Measurements from ENCODE around the gene IL34. TPM values are rescaled to one million over a fixed set of nuclear protein-coding genes. Genes with fewer than 3 reads are reported as not detected.

IL34 gene
- total and polyA plus RNA-seq, 2 experiments from 2014 or later: not detected

DNA sequence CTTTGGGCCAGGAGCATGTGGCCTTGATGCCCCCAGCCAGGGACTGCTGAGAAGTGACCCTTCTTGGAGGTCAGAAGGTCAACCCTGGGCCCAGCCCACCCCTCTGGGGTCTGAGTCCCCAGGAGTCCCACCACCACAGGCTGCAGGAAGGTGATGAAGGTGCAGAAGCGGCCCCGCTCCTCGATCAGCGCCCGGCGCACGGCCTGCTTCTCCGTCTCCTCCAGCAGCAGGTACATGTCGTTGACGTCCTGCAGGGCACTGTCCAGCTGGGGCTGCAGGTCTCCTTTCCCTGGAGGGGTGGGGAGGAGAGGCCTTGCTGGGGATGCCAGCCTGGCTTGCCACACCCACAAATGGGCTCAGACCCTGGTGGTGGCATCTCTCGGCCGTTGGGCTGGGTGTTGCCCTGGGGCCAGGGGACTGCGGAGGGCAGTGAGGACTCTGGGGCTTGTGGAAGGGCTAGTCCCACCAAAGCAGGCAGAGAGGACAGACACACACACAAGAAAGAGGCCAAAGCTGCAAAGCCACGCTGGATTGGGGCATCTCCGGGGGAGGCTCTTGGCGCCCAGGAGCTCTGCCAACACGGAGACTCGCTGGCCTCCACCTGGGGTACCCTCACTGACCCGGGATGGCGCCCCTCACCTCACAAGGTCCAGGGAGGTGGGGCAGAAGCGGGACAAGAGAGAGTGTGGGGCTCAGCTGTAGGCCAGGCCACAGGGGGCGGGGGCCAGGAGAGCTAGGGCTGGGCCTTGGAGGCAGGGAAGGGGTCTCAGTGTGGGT is 31.9 kb downstream of the IL34 start:
- Histone ChIP-seq H3K4me1 (ENCODE audit: insufficient read depth) (no peaks in the 10 kb centered on the region), H3K4me3 (no peak overlapping the region), H3K27ac (no peak overlapping the region), H3K9ac (no peak overlapping the region), H3K4me2 (ENCODE audit: unreplicated experiment) (no peak overlapping the region), H3F3A (ENCODE audit: insufficient read depth) (no peaks in the 10 kb centered on the region), H3K27me3 (replicated peaks; ENCODE audit: insufficient read depth) (no peaks in the 10 kb centered on the region), H3K36me3 (ENCODE audit: low read depth) (peaks cover 26% of the 10 kb centered on the region), H2AFZ (no peak overlapping the region), H3K79me2 (ENCODE audit: insufficient read depth) (peaks cover 33% of the 10 kb centered on the region), H3K9me3 (ENCODE audit: low read depth) (no peaks in the 10 kb centered on the region), H3K9me2 (ENCODE audit: insufficient read depth) (no peaks in the 10 kb centered on the region), H4K20me1 (ENCODE audit: insufficient read depth) (no peaks in the 10 kb centered on the region)
- TF ChIP-seq EZH2phosphoT487 (IDR thresholded peaks at IDR 0.05; ENCODE audit: insufficient read depth, low read depth) (no peak), EZH2 (IDR thresholded peaks at IDR 0.05; ENCODE audit: insufficient read depth, poor library complexity, severe bottlenecking) (no peak)
- DNase-seq: no peak
- 87 to 93% methylated on average over 18 to 22 of the region's 22 CpGs for WGBS, 2 experiments (ENCODE audit: low coverage in 1 of 2, low lambda C conversion rate in 2 of 2, missing lambda C conversion rate in 2 of 2)
- in situ Hi-C loops (cut with MboI): no loop called here

DNA sequence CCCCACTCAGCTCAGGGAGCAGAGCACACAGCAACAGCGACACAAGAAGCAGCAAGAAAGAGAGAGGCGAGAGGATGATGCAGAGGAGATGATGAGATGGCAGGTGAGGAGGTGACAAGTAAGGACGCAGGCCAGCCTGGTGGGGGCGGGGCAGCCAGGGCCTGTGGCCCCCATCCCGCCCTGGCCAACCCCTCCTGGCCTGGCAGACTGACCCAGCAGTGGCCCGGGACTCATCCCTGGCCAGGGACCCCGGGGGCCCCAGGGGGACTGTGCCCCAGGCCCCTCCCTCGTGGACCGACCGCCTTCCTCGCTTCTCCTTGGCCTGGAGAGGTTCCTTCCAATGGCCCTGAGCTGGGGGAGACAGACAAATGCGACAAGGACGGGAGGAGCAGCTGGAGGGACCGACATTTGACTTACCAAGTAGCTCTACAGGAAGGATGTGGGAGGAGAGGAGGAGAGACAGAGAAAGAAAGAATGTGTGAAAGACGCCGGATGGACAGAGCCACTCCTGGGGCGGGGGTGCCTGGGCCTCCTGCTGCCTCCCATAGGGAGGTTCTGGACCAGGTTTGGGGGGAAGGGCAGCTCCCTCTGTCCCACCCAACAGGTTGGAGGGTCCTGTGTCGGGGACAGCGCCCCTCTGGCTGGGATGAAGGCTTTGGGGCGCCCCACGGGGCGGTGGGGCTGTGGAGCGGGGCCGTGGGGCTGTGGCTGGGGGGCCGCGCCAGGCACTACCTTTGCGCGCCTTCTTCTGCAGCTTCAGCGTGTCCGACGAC is 32.7 kb downstream of the IL34 start:
- peaks cover 18% of the 10 kb centered on the region; the same call in 1 of the 2 replicates for H3K36me3 ChIP-seq (ENCODE audit: low read depth)
- H3K4me1 ChIP-seq (ENCODE audit: insufficient read depth): peaks cover 5% of the 10 kb centered on the region
- no peaks in the 10 kb centered on the region for H3F3A ChIP-seq (ENCODE audit: insufficient read depth)
- H3K4me3 ChIP-seq: no peak overlapping the region
- peaks cover 41% of the 10 kb centered on the region for H3K79me2 ChIP-seq (ENCODE audit: insufficient read depth)
- H3K9me3 ChIP-seq (ENCODE audit: low read depth): no peaks in the 10 kb centered on the region
- H4K20me1 ChIP-seq (ENCODE audit: insufficient read depth): no peaks in the 10 kb centered on the region
- TF ChIP-seq EZH2phosphoT487 (IDR thresholded peaks at IDR 0.05; ENCODE audit: insufficient read depth, low read depth) (no peak), EZH2 (IDR thresholded peaks at IDR 0.05; ENCODE audit: insufficient read depth, poor library complexity, severe bottlenecking) (no peak)
- H3K4me2 ChIP-seq (ENCODE audit: unreplicated experiment): no peak overlapping the region
- H2AFZ ChIP-seq: no peak overlapping the region
- 88 to 92% methylated on average over 14 to 29 of the region's 31 CpGs for WGBS, 2 experiments (ENCODE audit: low coverage in 1 of 2, low lambda C conversion rate in 2 of 2, missing lambda C conversion rate in 2 of 2)
- H3K27me3 ChIP-seq (replicated peaks; ENCODE audit: insufficient read depth): no peaks in the 10 kb centered on the region
- no peaks in the 10 kb centered on the region for H3K9me2 ChIP-seq (ENCODE audit: insufficient read depth)
- in situ Hi-C loops (cut with MboI): no loop called here
- no peak overlapping the region for H3K9ac ChIP-seq
- no peak for DNase-seq
- H3K27ac ChIP-seq: no peak overlapping the region

DNA sequence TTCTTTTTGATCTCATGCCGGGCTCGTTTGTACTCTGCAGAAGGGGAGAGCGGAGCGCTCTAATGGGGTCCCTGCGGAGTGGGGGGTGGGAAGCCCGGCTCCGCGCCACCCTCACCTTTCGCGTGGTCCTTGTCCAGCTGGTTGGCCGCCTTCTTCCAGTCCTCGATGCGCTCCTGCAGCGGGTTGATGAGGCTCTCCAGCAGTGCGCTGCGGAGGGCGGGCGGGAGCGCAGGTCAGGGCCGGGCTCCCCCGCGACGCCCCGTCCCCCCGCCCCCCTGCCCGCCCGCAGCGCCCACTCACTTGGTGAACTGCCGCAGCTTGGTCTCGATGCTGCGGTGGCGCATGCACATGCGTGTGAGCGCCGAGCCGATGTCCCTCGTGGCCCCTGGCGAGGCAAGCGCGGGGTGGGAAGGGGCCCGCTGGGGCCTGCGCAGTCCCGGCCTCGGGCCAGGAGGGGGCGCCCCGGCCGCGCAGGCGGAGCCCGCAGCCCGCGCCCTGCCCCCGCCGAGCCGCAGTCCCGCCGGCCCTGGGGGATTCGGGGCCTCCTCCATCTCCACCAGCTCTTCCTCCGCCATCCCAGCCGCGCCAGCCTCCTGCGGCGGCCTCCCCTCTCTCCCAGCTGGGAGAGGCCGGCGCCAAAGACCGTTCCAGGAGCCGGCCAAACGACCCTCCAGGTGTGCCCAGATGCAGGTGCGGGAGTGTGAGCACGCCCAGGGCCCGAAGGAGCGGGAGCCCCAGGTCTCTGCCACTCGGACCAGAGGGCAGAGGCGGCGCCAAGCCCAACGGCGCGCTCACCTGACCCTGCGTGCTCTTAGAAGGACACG is 33.5 kb downstream of the IL34 start:
- in situ Hi-C loops (cut with MboI): no loop called here
- H3K27me3 ChIP-seq (replicated peaks; ENCODE audit: insufficient read depth): no peaks in the 10 kb centered on the region
- WGBS, 2 experiments (ENCODE audit: low coverage in 1 of 2, low lambda C conversion rate in 2 of 2, missing lambda C conversion rate in 2 of 2): 74 to 88% methylated on average over 28 to 80 of the region's 80 CpGs
- H3K9me2 ChIP-seq (ENCODE audit: insufficient read depth): no peaks in the 10 kb centered on the region
- no peak overlapping the region for H3K9ac ChIP-seq
- no peak overlapping the region for H3K4me3 ChIP-seq
- DNase-seq: peak; percentile 30
- H3K4me1 ChIP-seq (ENCODE audit: insufficient read depth): peaks cover 5% of the 10 kb centered on the region
- no peak overlapping the region for H2AFZ ChIP-seq
- TF ChIP-seq EZH2phosphoT487 (IDR thresholded peaks at IDR 0.05; ENCODE audit: insufficient read depth, low read depth) (no peak), EZH2 (IDR thresholded peaks at IDR 0.05; ENCODE audit: insufficient read depth, poor library complexity, severe bottlenecking) (no peak)
- H3K9me3 ChIP-seq (ENCODE audit: low read depth): no peaks in the 10 kb centered on the region
- no peaks in the 10 kb centered on the region for H4K20me1 ChIP-seq (ENCODE audit: insufficient read depth)
- no peak overlapping the region for H3K4me2 ChIP-seq (ENCODE audit: unreplicated experiment)
- H3F3A ChIP-seq (ENCODE audit: insufficient read depth): no peaks in the 10 kb centered on the region
- peaks cover 49% of the 10 kb centered on the region for H3K79me2 ChIP-seq (ENCODE audit: insufficient read depth)
- no peak overlapping the region for H3K27ac ChIP-seq
- H3K36me3 ChIP-seq (ENCODE audit: low read depth): peaks cover 16% of the 10 kb centered on the region; the same call in 1 of the 2 replicates
